ENCODE results near the gene SNX33. TPM values are rescaled to one million over a fixed set of nuclear protein-coding genes. Genes with fewer than 3 reads are reported as not detected.
A peak's percentile ranks its signal among the peaks of the same experiment; 100 is the strongest.

SNX33 gene
- 1 to 10 TPM; 1.7 to 1.8 TPM for total RNA-seq

- Mint-ChIP-seq H3K4me3 (peak within 1 kb of the TSS; percentile 79), H3K36me3 (ENCODE audit: low read depth) (no peaks in the 10 kb centered on the region), H3K4me1 (ENCODE audit: low read depth) (peaks cover 20% of the 10 kb centered on the region), H3K9me3 (no peaks in the 10 kb centered on the region), H3K27me3 (no peaks in the 10 kb centered on the region), H3K27ac (peak within 1 kb of the TSS; percentile 60)
- ChIA-PET POLR2A (interaction anchor here (0.5 to 2.3 kb wide), 8 partner anchors 22 to 446 kb away, joined by 3 to 10 read pairs (median 4); partner anchors contain the start of genes MAN2C1, PTPN9, SIN3A and SNUPN), CTCF (interaction anchor here (0.7 to 2.5 kb wide), 16 partner anchors 11 to 279 kb away, joined by 3 to 12 read pairs (median 5); partner anchors contain the start of genes MAN2C1, PTPN9 and SNUPN)
- peak; percentile 75 for DNase-seq
- intact Hi-C loops (cut with micrococcal nuclease), result loop anchor here (10.0 kb wide), 1 partner anchor 283 kb away; the partner anchor contains the start of gene MAN2C1
- TF ChIP-seq CTCF (IDR thresholded peaks at IDR 0.05), result peak; percentile 28
- peak; percentile 56 for ATAC-seq
Measured at GRCh38 chr15:75647370-75648155, at the start of gene SNX33. Gene SNX33 (plus strand): TSS chr15:75647912. CDS start chr15:75649103, 1,191 bp downstream.

GRCh38 chr15:75598361-75598760, 49.4 kb upstream of the SNX33 start:
- H3K9me3 Mint-ChIP-seq, result no peaks in the 10 kb centered on the region
- POLR2A ChIA-PET, result interaction anchor here (0.8 to 3.8 kb wide), 4 partner anchors 8 to 145 kb away, joined by 3 to 18 read pairs (median 10); partner anchors contain the start of gene PTPN9
- DNase-seq, result no peak
- CTCF ChIA-PET, result interaction anchor here (1.2 to 3.4 kb wide), 13 partner anchors 11 to 231 kb away, joined by 3 to 10 read pairs (median 4); partner anchors contain the start of genes IMP3 and SNUPN
- H3K4me1 Mint-ChIP-seq (ENCODE audit: low read depth), result peaks cover 25% of the 10 kb centered on the region
- H3K27ac Mint-ChIP-seq, result peak overlapping the region; percentile 84
- H3K4me3 Mint-ChIP-seq, result no peak overlapping the region
- no peak for TF ChIP-seq CTCF (IDR thresholded peaks at IDR 0.05)
- H3K27me3 Mint-ChIP-seq, result no peaks in the 10 kb centered on the region
- intact Hi-C loops (cut with micrococcal nuclease), result no loop called here
- ATAC-seq, result no peak
- peaks cover 47% of the 10 kb centered on the region for H3K36me3 Mint-ChIP-seq (ENCODE audit: low read depth)

GRCh38 chr15:75599401-75599800, 48.3 kb upstream of the SNX33 start:
- Mint-ChIP-seq H3K4me3 (no peak overlapping the region), H3K27ac (no peak overlapping the region), H3K4me1 (ENCODE audit: low read depth) (peaks cover 25% of the 10 kb centered on the region), H3K27me3 (no peaks in the 10 kb centered on the region), H3K36me3 (ENCODE audit: low read depth) (peaks cover 46% of the 10 kb centered on the region), H3K9me3 (no peaks in the 10 kb centered on the region)
- no peak for ATAC-seq
- DNase-seq, result no peak
- TF ChIP-seq CTCF (IDR thresholded peaks at IDR 0.05), result no peak
- ChIA-PET CTCF (interaction anchor here (1.8 to 3.4 kb wide), 2 partner anchors 19 to 41 kb away, joined by 4 to 10 read pairs; partner anchors contain the start of gene IMP3), POLR2A (interaction anchor here (0.6 to 3.8 kb wide), 3 partner anchors 21 to 58 kb away, joined by 3 to 18 read pairs (median 3); partner anchors contain the start of gene PTPN9)
- intact Hi-C loops (cut with micrococcal nuclease), result no loop called here

- Mint-ChIP-seq H3K9me3 (no peaks in the 10 kb centered on the region), H3K27ac (peak overlapping the region; percentile 89), H3K4me1 (ENCODE audit: low read depth) (peaks cover 39% of the 10 kb centered on the region), H3K4me3 (peak overlapping the region; percentile 2), H3K27me3 (no peaks in the 10 kb centered on the region), H3K36me3 (ENCODE audit: low read depth) (peaks cover 57% of the 10 kb centered on the region)
- CTCF ChIA-PET, result interaction anchor here (0.7 to 1.3 kb wide), 4 partner anchors 9 to 41 kb away, joined by 3 to 4 read pairs (median 4); partner anchors contain the start of genes PTPN9 and SNX33
- DNase-seq, result no peak
- no peak for ATAC-seq
- intact Hi-C loops (cut with micrococcal nuclease), result no loop called here
- POLR2A ChIA-PET, result interaction anchor here (1.3 to 2.6 kb wide), 5 partner anchors 8 to 152 kb away, joined by 3 to 14 read pairs (median 4); partner anchors contain the start of gene IMP3
- TF ChIP-seq CTCF (IDR thresholded peaks at IDR 0.05), result no peak
Measured at GRCh38 chr15:75606026-75606425, 41.7 kb upstream of the SNX33 start.

Measured in activated CD8-positive, alpha-beta T cell treated with anti-CD3 and anti-CD28 coated beads for 36 hours (primary cell).